Ovary (tissue), 3 donors: ENCODE results near the gene HSD17B1.
A peak's percentile ranks its signal among the peaks of the same experiment; 100 is the strongest.

Experiments
- POLR2A ChIP-seq: fragments of 450-650 bp; IDR thresholded peaks from one replicate; pipeline ENCODE4 v1.6.1; 2017; ENCODE audit warnings: antibody characterized with exemption, mild to moderate bottlenecking, moderate library complexity
- TF ChIP-seq, protein P1 (sequence below), 3 donors: fragments of 450-650 bp in 2 of 3; fragments of 200-600 bp in 1 of 3; IDR thresholded peaks; one replicate each; pipeline versions ENCODE4 v1.5.1 to v1.8.0; 2016 to 2022; ENCODE audit warnings: antibody characterized with exemption in 3 of 3, mild to moderate bottlenecking in 1 of 3
- donor health status: DM: no; HTN: no; CAD: no.

GRCh38 chr17:42536048-42536371 lies 16.7 kb upstream of the HSD17B1 start, which contains the start of gene NAGLU:
- TF ChIP-seq POLR2A: peak; percentile 71
- TF ChIP-seq, protein P1, sequence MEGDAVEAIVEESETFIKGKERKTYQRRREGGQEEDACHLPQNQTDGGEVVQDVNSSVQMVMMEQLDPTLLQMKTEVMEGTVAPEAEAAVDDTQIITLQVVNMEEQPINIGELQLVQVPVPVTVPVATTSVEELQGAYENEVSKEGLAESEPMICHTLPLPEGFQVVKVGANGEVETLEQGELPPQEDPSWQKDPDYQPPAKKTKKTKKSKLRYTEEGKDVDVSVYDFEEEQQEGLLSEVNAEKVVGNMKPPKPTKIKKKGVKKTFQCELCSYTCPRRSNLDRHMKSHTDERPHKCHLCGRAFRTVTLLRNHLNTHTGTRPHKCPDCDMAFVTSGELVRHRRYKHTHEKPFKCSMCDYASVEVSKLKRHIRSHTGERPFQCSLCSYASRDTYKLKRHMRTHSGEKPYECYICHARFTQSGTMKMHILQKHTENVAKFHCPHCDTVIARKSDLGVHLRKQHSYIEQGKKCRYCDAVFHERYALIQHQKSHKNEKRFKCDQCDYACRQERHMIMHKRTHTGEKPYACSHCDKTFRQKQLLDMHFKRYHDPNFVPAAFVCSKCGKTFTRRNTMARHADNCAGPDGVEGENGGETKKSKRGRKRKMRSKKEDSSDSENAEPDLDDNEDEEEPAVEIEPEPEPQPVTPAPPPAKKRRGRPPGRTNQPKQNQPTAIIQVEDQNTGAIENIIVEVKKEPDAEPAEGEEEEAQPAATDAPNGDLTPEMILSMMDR (IDR thresholded peaks at IDR 0.05): peak in 1 of 3 donors; percentile 45
